HS-27A (cell line): Measurements from ENCODE around the gene IMPDH1.
"Not testable (repeated sequence)": the region's sequence is repeated elsewhere in the genome, so short reads cannot be mapped to it uniquely, and the experiment has no call there.

Experiments used
- DNase-seq: peaks from one replicate; pipeline ENCODE4 v3.0.0-alpha.2; 2012; ENCODE audit warnings: low read depth, missing footprints

IMPDH1 gene

DNA sequence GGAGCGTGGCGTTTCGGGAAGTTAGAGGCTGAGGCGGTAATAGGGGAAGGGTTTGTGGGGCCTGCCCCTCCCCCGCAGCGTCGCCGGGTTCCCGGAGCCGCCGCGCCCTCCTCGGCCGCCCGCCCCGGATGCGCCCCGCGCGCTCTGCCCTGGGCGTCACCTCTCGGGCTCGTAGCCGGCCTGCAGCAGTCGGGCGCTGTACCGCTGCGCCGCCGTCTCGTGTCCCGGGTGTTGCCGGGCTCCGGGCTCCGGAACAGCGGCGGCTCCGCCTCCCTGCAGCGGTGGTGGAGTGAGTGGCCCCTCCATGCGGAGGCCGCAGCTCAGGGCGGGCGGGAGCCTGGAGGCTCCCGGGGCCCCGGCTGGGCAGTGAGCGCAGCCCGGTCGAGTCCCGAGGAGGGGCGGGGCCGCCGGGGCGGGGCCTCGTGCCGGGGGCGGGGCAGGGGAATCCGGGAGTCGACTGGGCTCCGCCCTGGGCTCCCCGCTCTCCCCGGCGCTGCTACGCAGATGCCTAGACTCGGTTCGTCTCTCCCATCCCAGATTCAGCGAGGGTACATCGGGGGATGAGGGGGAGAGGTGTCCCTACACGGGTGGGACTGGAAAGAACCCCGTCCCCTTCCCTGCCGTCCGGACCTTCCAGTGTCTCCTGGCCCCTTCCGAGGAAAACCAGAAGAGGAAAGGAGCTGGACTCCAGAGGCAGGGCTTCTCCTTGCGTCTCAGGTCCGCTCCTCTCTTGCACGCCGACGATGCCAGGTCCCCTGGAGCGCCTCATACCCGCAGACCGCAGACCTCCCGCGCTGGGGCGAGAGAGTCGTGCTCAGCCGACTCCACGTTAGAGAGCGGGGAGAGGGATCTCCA, at the start of gene IMPDH1:
Gene IMPDH1, minus strand, starts transcription at position 387 of the 855 bp plus-strand sequence. Its CDS starts 81 bp downstream, at position 306.
- peak; percentile 35 for DNase-seq

DNA sequence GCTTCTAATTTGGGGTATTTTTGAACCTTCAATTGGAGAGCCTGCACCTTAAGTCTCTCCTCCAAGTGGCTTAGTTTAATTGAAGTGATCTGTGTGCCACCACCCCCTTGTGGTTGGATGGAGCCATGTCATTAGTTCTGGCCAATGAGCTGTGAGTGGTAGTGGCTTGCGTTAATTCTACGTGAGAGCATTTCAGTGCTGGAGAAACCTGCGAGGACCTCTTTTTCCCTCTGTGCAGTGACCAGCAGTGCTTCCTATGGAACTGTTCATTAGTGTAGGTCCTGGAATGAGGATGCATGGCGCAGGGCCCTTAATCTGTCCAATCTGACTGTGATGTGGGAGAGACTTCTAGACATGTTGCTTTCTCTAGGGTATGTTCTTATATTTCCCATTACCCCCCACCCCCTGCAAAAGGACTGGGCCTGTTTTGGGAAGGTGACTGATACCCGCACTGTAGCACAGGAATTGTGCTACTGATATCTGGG, 49.7 kb upstream of the IMPDH1 start:
- DNase-seq = no peak

DNA sequence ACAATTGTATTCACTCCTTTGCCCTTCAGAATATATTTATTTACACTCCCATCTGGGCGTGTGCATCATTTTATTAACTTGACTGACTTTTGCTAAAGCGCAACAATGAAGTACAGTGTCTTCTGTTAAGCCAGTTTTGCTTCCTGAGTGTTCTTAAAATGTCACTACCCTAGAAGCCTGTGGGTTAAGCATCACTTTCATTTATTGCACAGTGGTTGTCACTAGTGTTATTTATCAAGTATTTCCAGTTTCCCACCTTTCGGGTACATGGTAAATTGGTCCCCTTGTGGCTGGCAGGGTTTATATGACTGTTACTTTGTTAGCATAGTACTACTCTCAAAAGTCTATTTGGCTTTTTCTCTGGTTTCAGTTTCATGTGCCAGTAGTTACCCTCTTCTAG, 49.2 kb upstream of the IMPDH1 start:
- DNase-seq = no peak

DNA sequence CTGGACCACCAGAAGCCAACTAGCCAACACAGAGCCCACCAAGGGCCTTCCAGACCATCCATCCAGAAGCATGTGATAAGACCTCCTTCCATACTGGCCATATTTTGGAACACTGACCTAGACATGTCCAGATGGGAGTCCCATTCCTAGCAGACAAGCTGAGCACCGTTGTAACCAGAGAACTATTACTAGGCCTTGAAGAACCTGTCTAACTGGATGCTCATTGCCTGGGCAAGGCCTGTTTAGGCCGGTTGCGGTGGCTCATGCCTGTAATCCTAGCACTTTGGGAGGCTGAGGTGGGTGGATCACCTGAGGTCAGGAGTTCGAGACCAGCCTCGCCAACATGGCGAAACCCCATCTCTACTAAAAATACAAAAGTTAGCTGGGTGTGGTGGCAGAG, 47.6 kb upstream of the IMPDH1 start:
- not testable (repeated sequence) for DNase-seq

DNA sequence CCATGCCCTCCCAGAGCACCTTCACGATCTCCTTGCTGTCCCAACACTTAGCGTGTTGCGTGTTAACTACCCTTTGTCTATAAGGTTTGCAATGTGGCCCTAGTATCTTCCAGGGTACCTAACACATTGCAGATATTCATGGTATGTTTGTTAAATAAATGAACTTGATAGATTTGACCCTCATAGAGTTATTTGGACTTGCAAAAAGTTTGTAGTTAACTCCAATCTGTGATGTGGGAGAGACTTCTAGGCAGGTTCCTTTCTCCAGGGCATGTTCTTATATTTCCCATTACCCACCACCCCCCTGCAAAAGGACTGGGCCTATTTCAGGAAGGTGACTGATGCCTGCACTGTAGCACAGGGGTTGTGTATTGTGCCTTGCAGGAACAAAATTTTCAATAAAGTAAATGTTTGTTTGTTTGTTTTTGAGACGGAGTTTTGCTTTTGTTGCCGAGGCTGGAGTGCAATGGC, 46.5 kb upstream of the IMPDH1 start:
- DNase-seq = no peak

DNA sequence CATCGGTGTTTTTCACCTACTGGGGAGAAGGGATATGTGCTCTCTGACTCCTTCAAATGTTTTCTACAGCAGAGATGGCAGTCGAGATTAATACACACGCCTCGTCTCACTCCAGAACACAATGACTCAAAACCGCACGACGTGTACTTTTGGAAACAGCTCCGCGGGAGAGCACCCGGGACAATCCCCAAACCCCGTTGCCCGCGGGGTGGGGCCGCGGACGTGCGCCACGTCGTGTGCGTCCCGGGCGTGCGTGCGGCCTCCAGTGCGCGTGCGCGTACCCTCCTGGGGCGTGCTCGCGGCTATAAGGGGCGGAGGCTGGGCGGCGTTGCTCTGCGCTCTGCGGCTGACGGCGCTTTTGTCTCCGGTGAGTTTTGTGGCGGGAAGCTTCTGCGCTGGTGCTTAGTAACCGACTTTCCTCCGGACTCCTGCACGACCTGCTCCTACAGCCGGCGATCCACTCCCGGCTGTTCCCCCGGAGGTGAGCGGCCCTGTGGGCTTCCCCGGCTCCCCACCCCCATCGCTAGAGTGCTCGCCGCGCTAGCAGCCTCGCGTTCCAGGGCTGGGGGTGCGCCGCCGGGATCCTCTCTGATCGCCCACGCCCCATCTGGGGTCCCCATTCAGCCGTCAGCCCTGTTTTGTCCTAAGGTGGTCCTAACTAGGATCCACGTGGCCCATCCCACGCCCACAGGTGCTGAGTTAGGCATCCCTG, 45.9 kb upstream of the IMPDH1 start, which contains the start of gene HILPDA:
Gene HILPDA, plus strand, starts transcription at position 336 of the 712 bp plus-strand sequence. CDS start 1,391 bp downstream, outside the sequence.
- peak; percentile 59 for DNase-seq

DNA sequence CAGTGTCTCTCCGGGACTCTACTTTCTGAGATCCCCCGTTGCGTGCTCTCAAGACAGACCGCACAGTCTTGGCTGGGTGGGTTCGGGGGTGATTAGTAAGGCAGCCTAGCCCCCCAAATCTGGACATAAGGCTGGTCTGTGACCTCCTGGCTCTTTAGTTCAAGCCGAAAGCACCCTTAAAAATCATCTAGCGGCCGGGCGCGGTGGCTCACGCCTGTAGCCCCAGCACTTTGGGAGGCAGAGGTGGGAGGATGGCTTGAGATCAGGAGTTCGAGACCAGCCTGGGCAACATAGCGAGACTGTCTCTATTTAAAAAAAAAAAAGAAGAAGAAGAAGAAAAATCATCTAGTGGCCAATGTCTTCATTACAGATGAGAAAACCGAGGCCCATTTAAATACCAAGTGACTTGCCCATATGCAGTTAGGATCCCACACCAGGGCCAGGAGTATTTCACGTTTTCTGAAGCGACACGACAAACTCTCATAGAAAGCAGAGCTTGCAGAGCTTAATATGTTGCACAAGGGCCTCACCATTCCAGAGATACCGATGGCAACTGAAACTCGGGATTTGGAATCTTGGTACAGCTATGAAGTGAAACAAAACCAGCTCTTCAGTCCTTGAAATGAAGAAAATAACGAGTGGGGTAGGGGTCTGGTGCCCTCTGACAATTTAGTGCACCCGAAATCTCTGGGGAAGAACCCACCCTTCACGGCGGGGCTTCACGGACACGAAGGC, 45.2 kb upstream of the IMPDH1 start:
- DNase-seq = no peak

DNA sequence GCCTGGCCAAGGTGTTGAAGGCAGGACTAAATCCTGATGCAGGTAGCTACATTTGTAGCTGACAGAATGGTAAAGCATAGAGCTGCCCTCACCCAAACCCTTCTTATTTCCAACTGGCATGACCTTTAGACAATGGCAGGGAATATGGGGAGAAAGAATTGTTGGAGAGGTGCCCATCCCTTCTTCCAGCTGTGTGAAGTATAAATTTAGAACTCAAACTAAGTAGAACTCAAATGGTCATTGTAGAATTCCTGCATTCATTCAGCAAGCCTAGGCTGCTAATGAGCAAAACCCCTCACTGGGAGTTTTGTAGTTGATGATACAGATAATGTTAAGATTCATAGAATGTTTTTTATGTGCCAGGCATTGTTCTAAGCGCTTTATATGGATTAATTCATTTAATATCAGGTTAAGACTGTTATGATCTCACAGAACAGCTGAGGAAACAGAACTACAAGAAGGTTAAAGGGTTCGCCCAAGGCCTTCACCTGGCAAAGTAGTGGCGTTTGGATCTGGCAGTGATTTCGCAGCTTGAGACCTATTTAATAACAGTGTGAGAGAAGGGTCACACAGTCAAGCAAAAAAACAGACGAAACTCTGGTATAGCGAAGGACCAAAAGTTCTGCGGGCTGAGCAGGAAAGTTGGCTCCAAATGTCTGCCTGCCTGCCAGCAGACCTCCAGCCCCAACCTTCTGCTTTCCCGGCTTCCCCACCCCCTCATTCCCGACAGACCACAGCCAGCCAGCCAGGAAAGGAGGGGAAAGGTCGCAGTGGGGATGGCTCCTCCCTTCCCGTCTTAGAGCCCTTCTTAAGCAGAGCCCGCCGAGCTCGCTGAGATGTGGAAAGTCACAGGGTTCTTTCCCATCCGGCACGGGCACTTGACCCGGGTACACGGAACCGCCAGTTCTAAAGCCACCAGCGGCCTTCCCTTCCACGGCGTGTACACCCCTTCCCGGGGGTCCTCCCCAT, 44.3 kb upstream of the IMPDH1 start:
- no peak for DNase-seq

DNA sequence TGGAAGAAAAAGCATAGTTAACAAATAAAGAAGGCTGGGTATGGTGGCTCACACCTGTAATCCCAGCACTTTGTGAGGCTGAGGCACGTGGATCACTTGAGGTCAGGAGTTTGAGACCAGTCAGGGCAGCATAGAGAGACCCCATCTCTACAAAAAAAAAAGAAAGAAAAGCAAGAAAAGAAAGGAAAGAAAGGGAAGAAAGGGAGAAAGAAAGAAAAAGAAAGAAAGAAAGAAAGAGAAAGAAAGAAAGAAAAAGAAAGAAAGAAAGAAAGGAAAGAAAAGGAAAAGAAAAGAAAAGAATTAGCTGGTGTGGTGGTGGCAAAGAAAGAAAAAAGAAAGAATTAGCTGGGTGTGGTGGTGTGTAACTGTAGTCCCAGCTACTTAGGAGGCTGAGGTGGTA, 42.8 kb upstream of the IMPDH1 start:
- DNase-seq = no peak

DNA sequence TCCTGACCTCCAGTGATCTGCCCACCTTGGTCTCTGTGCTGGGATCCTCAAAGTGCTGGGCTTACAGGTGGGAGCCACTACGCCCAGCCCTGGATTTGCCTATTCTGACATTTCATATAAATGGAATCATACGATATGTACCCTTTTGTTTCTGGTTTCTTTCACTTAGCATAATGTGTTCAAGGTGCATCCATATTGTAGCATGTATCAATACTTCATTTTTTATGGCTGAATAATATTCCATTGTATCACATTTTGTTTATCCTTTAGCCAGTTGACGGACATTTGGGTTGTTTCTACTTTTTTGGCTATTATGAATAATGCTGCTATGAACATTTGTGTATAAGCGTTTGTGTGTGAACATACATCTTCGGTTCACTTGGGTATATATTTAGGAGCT, 41.1 kb upstream of the IMPDH1 start:
- DNase-seq = no peak

DNA sequence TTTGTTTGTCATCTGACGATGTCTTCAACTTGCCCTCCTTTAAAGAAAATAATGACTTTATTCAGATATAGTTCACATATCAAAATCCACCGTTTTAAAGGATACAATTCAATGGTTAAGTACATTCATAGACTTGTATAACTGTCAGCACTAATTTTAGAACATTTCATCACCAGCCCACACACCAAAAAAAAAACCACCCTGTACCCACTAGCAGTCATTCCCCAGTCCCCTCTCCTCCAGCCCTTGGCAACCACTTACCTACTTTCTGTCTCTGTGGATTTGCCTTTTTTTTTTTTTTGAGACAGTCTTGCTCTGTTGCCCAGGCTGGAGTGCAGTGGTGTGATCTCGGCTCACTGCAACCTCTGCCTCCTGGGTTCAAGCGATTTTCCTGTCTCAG, 40.6 kb upstream of the IMPDH1 start:
- DNase-seq = no peak

DNA sequence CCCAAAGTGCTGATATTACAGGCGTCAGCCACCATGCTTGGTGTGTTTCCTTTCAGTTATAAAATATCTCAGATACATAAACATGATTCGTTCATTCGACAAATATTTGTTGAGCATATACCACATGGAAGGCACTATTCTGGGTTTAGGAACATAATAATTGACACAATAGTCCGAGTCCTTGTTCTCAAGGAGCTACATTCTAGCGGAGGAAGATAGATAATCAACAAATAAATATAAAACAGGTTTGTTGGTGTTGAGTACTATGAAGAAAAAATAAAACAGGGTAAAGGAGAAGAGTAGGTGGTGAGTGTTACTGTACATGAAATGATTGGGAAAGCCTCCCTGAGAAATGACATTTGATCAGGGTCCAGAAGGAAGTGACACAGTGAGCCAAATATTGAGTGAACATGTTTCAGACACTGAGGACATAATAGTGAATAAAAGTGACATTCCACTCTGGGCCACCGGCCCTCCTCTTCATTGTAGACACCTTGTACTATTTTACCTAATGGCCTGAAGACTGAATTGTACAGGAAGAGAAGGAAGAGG, 39.0 kb upstream of the IMPDH1 start:
- DNase-seq = no peak

DNA sequence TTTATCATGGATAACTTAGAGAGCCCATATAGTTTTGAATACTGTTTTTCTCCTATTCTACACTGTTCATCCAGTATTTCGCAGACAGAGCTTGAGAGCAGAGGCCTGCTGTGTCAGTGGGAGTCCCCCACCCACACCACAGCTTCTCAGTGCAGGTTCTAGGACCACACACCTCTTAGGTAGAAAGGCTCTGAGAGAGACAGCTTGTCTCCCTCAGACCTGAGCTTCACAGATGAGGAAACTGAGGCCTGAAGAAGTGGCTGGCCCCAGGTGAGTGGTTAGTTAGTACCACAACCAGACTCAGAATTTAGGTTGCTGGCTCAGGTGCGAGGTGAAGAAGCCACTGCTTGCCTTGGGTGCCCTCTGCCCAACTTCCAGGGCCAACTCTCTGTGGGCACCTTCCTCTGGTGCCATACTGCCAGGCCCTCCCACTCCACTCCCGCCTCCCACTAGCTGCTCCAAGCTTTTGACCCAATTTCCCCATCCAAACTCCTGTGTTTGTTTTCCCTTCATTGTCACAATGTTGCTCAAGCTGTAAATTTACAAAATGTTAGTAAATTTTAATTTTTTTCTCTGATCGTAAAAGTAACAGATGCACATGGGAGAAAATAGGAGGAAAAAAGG, 38.3 kb upstream of the IMPDH1 start:
- no peak for DNase-seq

DNA sequence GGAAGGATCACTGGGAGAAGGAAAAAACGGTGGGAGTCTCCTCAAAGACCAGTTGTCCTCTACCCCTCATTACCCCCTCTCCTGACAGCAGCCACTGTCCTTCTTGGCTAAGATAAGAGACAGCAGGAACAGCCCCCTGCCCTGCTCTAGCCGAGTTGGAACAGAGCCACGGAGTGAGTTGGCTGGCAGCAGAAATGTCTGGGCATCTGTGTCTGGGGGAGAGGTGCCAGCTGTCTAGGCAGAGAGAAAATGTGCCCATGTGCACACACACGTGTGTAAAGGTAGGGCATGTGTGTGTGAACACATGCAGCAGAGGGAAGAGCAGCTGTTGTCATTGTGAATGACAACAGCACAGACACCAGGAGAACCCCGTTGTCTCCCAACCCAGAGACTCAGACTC, 36.5 kb upstream of the IMPDH1 start:
- DNase-seq = no peak

DNA sequence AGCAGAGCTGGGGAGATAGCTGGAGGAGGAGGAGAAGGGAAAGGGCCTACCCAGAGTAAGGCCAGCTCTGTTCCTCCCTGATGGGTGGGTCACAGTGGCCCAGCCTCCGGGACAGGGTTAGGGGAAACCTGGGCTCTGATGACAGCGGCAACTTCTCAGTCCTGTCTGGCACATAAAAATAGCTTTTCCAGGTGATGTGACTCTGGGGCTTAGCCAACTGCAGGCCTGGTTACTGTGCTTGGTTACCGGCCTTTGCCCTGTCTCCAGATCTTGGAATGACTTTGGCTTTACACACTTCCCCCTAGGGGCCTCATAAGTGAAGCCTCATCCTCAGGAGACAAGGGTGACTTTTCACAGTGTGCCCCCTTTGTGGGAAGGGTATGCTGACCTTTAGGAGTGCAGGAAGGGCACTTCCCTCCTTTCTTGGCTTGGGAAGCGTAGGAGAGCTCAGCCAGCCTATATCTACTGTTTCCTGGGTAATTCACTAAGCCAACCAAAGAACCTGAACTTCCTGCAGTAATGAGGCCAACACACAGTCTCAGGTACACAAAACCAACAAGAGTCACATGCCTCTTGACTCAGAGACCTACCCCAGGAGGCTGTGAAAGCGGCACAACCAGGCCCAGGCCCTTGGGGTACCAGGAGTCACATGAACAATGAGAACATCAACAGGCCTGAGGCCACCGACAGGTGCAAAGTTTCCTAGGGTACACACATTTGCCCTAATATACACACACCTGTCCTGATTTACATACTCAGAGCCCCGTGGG, 34.2 kb upstream of the IMPDH1 start:
- DNase-seq = no peak

DNA sequence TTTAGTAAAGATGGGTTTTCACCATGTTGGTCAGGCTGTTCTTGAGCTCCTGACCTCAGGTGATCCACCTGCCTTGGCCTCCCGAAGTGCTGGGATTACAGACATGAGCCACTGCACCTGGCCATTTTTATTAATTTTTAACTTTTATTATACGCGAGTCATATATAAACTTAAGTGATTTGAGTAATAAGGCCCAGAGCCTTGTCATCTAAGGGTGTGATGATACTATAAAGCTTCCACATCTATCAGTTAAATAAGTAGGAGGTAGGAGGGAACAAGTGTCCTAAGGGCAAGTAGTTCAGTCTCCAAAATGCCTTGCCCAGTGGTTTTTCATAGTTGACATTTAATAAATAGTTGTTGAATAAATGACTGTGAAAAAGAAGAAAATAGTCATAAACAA, 32.6 kb upstream of the IMPDH1 start:
- DNase-seq = no peak

DNA sequence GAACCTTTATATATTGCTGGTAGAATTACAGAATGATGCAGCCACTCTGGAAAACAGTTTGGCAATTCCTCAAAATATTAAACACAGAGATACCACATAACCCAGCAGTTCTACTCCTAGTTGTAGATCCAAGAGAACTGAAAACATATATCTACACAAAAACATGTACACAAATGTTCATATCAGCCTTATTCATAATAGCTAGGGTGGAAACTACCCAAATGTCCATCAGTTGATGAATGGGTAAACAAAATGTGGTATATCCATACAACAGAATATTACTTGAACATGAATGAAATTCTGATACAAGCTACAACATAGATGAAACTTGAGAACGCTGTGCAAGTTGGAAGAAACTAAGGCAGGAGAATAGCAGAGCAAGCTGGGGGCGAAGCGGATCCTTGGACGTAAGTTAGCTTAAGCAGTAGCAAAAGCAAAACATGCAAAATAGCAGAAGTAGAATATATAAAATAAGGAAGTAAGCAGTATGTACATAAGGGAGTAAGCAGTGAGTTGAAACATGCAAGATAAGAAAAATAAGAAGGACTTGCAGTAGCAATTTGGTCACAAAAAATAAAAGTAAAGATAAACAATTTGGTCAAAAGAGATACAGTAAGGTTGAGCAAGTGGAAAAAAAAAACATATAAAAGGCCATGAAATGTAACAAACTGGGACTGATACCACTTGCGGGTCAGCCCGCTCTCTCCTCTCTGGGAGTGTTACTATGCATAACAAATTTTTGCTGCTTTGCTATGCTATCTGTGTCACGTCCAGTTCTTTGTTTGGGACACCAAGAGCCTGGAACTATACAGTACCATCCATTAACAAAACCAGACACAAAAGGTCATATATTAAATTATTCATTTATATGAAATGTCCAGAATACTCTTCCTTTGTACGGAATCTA, 27.9 kb upstream of the IMPDH1 start:
- no peak for DNase-seq

DNA sequence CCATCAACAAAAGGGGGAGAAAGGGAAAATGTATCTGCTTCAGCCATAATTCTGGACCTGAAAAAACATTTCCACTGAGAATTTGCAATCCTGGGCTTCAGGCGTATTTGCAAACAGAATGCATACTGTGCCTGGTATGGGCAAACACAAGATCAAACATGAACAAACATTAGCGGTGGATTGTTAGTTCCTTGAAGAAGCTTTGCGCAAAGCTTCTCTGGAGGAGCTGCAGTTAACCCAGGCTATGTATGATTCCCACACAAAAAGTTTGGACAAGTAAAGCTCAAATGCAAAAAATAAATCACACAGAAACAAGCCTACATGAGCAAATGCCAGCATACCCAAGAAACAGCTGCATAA, 25.5 kb upstream of the IMPDH1 start:
- no peak for DNase-seq
